Fibroblast of peridontal ligament (primary cell): ENCODE measurements around the gene STK17B.
A peak's percentile ranks its signal among the peaks of the same experiment; 100 is the strongest.

Experiments
- DNase-seq: peaks from one replicate; pipeline ENCODE4 v3.0.0-alpha.2; 2010; ENCODE audit errors: extremely low read depth

STK17B gene

DNA sequence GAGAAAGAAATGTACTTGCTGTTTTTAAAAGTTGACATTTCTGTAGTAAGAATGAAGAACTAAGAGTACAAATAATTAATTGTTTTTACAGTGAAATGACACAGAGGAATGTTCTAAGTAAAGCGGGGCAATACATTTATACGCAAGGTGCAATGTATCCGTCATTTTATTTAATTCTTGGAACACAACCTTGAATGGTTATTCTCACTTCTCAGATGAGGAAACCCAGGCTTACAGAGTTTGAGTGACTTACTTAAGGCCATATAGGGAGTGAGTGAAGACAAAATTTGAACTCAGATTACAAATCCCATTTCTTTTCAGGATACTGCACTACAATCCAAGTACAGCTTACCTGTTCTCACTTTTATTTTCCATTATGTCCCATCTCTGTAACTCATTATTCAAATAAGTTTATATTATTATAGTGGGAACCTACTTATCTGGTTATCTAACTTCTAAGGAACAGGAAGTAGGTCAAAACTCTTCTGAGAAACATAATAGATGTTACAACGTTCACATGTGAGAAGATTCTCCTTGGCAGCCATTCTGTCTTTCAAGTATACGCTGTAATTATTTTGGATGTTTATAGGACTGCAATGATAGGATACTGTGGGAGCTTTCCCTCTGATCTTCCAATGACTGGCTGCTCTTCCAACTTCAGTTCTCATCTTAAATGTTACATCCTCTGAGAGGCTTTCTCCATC lies 12.3 kb upstream of the STK17B start:
- no peak for DNase-seq

DNA sequence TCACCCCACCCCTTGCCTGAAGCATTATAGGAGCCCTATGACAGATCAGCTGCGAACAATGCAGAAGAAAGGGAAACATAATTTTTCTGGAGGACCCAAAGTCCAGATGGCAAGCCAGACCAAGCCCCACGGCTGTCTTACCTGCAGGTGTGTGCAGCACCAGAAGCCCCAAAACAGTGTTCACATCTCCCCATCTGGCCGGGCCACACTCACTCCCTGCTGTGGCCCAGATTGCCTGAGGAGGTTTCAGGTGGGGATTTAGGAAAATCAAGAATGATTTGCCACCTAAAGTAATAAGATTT lies 11.7 kb upstream of the STK17B start:
- no peak for DNase-seq

DNA sequence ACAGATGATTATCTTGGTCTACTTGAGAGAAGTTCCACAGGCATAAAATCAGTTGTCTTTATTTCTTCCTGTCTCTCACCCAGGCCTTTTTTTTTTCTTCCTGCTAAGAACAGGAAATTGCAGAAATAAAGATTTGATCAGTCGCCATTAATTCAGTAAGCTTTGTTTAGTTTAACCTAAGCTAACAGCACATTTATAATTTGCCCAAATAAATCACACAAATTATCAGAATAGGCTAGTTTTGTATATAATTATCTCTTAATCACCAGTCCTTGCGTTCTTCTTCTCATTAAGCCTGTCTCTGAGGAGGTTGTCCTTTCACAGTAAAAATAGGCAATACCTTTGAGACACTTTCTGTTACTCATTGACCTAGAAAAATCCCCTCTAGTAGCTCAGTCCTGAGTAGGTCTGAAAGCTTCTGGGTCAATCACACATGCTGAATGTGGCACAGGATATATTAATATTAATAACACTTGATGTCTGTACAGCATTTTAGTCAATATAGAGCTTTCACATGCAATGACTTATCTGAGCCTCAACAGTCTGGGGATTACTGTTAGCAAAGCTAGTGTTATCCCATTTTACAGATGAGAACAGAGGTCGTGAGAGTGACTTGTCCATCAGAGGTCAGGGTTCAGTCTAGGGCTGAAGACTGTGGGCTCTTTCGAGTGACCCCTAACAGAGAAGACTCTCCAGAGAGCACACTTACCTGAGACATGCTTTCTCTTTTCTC lies 11.2 kb upstream of the STK17B start:
- no peak for DNase-seq

DNA sequence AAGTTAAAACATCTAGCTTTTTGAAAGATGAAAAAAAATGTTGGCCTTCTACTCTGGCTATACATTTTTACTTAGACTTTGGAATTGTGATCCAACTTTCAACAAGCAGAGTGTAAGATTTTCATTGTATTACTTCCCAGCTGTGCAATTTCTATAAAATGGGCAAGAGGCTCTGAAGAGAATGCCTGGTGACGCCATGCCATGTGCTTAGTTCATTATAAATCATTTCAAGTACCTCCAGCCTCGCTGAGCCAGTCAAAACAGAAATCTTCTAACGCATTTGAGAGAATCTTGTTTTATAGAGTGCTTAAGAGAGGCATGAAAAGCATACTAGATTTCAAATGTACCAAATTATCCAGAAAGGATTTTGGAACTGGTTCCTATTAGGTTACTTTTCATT lies 10.1 kb upstream of the STK17B start:
- DNase-seq, result no peak

DNA sequence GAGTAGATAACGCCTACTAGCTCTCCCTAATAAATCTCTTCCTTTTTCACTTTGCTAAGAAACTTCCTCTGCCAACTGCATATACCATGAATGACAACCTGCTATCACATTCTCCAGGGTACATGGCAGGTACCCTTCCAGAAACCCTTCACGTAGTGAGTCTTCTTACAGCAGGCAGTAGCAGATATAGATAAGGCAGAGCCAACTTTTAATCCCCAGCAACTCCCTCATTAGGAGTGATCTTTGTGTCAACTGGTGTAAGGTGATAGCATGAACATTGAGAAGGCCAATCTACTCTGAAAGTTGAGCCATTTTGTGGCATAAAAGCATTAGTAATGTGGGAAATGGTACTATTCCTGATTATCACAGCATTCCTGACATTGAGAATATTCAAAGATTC lies 5.7 kb upstream of the STK17B start:
- no peak for DNase-seq

DNA sequence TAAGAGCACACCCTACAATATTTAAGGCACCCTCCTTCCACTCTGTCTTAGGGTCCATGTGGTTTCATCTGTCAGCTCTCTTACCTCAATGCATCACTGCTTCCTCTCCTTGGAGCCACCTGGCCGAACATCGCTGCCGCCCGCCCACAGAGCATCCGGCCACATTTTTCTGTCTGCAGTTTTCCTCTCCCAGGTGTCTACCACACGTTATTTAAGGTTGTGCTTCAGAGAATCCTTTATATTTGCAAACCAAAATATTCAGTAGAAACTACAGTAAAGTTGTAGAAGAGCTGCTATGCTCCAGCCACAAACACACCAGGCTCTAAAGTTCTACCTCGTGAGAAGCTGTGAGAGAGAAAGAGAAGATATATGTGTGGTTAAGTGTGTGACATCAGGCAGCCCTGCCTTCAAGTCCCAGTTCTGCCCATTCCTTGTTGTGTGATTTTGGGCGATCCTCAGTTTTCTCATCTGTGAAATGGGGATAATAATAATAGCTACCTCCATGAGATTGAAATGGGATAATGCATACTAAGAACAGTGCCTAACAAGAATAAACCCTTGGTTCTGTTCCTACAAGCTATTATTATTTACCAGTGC lies 4.9 kb upstream of the STK17B start:
- no peak for DNase-seq

DNA sequence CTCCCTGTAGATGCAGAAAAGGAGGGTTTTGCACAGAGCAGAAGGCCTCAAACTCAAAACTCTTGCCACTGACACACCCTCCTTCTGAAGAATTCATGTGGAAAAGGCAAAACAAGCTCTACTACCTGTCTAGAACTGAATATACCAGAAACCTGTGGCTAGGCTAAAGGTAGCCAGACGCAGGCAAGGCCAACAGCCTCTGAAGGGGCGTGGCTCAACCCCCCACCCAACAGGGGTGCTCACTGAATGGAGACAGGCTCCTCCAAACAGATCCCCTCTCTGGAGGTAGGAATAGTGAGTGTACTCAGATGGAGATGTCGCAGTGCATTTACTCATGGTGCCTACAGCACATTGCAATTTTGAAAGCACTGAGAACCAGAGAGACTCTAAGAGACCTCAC lies 3.0 kb upstream of the STK17B start:
- DNase-seq, result no peak

DNA sequence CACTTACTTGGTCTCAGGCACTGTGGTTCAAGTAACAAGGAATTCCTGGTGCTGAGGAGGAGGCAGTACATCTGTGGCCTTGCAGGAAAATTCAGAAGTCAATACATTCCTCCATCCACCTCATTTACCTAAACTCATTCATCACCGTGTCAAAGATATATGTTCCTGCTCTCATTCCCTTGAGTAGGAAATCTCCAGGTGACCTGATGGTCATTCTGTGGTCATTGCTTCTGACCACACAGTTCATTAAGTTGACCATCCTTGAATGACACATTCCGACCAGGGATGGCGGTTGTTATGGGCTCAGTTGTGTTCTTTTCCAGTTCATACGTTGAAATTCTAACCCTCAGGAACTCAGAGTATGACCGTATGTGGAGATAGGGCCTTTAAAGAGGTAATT lies 2.1 kb upstream of the STK17B start:
- DNase-seq, result no peak

DNA sequence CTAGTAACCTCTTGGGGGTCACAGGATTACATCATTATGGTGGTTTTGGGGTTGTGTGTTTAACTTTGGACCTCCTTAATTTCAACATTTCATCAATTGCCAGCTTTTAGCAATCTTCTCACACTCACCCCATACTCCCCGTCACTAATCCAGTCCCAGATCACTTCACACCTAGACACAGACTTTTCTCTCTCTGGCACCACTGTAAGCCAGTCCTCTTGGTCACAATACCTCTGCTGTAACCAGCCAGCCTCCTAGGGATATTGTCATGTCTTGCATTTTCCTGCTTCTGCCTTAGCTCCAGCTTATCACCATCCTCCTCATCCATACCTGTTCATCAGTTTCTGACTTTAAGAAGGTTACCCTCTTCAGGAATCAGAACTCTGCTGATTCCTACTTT lies 1.6 kb upstream of the STK17B start:
- DNase-seq, result no peak

DNA sequence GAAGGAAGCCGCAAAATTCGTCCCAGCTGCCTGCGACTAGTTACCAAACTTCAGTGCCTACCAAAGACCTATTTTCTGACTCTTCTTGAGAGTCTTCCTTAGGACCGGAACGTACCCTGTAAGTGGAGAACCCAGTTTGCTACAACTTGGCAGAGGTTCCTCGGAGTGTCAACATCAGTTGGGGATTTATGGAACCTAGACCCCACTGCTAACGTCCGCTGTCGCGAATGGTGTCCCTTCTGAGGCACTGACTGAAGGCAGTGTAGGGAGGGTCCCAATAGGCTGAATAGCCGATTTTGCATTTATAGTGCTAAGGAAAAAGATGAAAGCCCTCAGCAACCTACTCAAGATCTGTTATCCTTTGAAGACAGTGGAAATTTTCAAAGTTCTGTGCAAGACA lies 568 bp upstream of the STK17B start:
- no peak for DNase-seq

DNA sequence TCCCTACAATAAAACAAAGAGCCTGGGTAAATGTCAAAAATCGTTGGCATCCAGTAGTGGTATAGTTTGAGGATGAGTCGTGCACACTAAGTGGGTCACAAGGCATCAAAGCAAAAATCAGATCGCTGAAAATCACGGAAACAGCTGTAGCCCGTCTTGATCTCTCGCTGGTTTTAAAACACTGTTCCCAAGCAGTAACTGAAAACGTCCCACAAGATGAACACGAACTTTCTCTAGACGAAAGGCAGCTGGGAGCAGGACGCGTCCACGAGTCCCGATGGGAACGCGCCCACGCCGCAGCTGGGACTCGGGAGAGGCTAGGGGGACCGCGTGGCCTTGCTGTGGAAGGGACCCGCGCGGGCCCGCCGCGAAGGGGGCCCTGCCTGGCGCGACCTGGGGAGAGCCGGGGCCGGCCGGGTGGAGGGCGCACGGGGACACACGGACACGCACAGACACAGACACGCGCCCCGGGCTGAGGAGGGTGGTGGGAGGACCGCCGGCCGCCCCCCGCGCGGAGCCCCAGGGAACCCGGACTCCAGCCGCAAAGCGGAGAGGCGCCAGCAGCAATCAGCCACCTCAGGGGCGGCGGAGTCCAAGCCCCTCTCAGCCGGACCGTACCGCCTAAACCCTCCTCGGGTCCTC lies 651 bp downstream of the STK17B start:
- DNase-seq, result peak; percentile 66

DNA sequence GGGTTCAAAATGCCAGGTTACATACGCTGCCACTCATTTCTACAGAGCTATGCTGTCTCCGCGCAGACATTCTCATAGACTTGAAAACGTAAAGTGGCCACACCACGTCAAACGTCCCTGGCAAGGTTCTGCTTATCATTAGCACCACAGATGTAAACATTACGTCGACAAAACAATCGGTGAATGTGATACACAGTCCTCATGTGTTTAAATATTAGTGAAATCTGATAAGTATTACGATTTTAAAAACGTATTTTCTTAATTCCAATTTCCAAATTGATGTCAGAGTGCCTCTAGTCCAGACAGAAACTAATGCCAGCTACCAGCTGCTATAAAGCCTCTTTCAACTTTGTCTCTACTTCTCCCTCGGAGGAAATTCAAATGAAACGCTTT lies 1.2 kb downstream of the STK17B start:
- DNase-seq, result peak; percentile 79

DNA sequence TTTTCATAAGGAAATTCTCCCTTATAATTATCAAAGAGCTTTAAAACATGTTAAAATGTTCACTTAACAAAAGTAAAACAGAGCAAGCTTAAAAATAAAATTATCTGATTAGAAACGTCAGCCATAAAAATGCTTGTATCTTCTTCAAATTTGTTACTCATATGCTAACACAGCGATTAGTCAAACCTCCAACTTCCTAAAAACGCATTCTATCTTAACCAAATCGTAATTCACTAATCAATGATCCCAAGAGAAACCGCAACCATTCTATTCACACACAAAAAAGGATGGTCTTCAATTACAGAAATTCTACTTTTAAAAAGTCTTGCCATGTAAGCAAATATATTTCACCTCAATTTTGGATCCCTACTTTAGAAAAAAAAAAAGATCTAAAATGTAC lies 1.9 kb downstream of the STK17B start:
- peak; percentile 56 for DNase-seq

DNA sequence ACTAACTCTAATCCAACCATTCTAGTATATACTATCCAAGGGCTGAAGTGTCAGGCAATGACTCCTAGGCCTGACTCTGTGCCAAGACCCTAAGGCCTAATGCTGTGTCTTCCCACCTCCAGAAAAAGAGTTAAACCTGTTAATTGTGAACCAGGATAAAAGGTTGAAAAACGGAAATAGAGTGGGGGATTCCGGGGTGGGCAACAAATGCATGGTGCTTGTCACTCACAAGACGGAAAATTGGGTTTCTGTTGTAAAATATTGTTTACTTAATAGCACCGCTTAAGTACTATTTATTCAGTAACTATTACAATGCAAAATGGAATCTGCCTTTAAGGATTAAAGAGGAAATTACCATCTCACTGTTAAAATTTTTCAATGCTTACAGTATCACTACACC lies 3.2 kb downstream of the STK17B start:
- peak; percentile 65 for DNase-seq

DNA sequence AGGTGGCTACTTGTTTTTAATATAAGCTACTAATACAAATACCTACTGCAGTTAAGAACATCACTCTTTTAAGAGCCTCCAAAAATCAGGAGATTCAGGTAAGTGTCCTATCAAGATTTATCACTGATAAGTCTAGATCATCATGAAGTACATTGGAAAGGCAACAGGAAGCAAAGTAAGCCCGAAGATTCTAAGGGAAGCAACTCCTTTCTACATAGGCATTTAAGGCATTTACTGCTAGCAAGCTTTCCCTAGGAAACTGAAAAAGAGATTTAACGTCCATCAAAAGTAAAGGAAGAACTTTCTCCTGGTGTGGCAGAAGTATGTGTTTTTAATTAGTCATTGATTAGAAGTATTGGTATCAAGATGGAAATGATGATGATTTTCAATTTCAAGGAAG lies 3.7 kb downstream of the STK17B start:
- no peak for DNase-seq

DNA sequence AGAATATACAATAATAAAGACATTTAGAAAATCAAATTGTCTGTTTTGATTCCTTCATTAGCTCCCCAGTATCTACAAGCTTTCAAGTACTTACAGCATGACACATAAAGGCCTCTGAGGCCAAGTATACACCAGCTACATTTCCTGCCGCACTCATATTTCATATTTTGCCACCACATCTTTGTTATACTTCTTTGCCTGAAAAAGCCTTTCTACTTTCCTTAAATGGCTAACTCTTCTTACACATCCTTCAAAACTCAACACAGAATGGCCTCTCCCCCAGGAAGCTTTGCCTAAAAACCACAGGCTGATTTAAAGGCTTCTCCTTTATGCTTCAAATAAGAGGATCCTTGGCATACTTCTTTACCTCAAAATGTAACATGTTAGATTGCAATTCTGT lies 4.5 kb downstream of the STK17B start:
- DNase-seq, result peak; percentile 82

DNA sequence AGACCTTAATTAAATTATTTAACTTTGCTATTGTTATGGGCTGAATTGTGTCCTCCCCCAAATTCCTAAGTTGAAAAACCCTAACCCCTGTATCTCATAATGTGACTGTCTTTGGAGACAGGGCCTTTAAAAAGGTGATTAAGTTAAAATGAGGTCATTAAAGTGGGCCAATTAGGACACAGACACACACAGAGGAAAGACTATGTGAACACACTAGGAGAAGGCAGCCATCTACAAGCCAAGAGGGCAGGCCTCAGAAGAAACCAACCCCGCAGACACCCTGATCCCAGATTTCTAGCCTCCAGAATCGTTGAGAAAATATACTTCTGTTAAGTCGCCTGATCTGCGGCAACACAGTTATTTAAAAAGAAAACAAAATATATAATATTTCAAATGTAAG lies 6.4 kb downstream of the STK17B start:
- DNase-seq, result no peak

DNA sequence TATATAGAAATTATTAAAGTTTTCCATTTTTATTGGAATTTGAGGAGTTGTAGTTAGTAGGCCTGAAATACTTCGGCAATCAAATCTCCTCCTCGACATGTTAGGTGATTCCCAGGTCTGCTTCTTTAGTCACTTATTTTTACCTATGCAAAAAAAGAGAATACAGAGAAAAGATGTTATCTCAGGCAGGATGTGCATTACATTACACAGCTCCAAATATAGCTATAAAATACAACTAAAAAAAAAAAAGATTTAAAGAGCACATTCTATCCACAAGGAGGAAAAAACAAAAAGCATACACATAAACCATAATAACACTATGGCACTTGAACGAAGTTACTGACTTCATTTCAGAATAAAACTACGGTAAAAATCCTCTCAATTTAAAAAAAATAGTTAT lies 8.1 kb downstream of the STK17B start:
- no peak for DNase-seq

DNA sequence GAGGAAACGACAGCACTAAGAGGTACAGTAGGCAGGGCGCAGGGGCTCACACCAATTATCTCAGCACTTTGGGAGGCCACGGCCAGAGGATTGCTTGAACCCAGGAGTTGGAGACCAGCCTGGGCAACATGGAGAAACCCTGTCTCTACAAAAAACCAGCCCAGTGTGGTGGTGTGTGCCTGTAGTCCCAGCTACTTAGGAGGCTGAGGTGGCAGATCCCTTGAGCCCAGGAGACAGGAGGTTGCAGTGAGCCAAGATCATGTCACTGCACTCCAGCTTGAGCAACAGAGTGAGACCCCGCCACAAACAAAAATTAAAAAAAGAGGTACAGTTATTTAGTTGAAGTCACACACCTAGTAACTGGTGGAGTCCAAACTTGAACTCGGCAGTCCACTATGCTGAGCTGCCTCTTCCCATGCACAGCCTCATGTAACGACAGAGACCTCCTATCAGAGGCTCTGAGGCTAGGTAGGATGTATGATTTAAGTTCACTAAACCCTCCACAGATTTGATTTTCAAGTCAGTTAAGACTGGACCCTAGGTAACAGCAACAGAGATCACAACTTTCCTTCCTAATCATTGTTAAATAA lies 8.7 kb downstream of the STK17B start:
- no peak for DNase-seq

DNA sequence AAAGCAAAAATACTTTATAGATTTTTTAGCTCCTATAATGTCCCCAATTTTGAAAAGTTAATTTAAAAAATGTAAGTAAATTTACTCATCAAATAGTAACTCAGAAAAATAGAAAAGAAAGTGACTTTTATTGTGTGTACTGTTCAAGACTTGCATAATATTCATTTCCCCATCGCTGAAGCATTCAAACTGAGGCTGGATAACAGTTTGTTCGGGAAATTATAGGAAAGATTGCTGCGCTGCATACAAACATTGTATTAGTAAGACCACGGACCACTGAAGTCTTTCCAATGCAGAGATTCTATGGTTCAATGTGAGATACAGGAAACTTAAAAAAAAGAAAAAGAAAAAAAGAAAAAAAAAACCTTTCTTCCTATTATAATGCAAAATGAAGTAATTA lies 10.4 kb downstream of the STK17B start:
- DNase-seq, result no peak

DNA sequence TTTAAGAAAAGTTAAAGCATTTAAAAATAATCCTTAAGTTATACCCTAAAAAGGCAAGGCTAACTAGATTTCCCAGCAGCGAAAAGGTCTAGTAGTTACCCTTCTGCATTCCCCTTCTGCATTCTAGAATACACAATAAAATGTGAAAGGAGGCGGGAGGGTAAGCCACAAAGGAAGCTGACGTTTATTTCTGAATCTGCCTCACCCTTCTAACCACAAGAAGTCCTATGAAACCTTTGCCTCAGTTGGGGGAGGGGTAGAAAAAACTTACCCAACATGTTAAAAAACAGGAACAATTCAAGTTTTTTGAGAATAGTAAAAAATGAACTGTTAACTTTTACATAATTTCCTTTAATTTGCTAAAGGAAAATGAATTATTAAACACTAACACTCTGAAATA lies 11.3 kb downstream of the STK17B start:
- peak; percentile 96 for DNase-seq

DNA sequence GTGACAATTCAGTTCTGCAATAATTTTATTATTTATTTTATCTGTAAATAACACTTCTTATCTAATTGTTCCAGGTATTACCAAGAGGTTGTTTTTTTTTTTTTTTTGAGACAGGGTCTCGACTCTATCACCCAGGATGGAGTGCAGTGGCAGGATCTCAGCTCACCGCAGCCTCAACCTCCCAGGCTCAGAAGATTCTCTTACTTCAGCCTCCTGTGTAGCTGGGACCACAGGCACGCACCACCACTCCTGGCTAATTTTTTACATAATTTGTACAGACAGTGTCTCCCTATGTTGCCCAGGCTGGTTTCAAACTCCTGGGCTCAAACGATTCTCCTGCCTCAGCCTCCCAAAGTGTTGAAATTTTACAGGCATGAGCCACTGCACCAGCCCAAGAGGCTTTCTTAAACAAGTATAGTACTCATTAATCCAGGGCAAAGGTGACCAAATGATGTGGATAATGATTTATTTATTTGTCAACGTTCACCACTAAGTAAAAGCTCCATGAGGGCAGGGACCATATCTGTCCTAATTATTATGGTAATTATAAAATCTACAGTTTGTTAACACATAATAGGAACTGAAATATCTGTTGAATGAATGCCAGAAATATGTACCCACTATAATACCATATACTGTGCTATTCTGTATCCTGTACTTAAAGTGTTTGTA lies 12.0 kb downstream of the STK17B start:
- no peak for DNase-seq
